ENCODE data around the gene ASTL.

ASTL gene

GRCh38 chr2:96093528-96093927 is 44.8 kb downstream of the ASTL start:
- no peak for DNase-seq (ENCODE audit: low spot score)
- no peak for TF ChIP-seq CTCF (IDR thresholded peaks at IDR 0.05; ENCODE audit: poor library complexity, severe bottlenecking)
- ATAC-seq (ENCODE audit: low read depth) = no peak

DNA sequence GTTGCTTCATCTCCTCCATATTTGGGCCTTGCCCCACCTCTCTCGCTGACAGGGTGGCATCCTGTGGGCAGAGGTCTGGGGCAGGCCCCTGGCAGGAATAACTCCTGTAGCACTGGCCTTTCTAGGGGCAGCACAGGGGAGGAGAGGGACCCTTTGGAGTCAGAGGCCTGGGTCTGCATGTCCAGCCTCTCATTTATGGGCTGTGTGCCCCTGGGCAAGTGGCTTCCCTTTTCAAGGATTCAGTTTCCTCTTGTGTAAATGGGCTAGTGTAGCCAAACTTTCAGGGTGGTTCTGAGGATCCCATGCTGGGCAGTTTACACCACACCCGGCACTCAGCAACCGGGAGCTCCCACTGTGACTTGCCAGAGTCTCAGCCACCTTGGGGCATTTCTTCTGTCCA is 45.4 kb downstream of the ASTL start:
- no peak overlapping the region for H3K27ac ChIP-seq (ENCODE audit: poor library complexity, severe bottlenecking)
- no peak overlapping the region for H3K4me3 ChIP-seq (ENCODE audit: severe bottlenecking)
- no peaks in the 10 kb centered on the region for H3K9me3 ChIP-seq (ENCODE audit: severe bottlenecking)
- TF ChIP-seq CTCF (IDR thresholded peaks at IDR 0.05; ENCODE audit: poor library complexity, severe bottlenecking) = no peak
- H3K4me1 ChIP-seq (ENCODE audit: insufficient read depth, poor library complexity, severe bottlenecking) = no peaks in the 10 kb centered on the region
- DNase-seq (ENCODE audit: low spot score) (no peak), ATAC-seq (ENCODE audit: low read depth) (no peak)
- H3K36me3 ChIP-seq (ENCODE audit: low read depth) = no peaks in the 10 kb centered on the region
- H3K27me3 ChIP-seq (ENCODE audit: insufficient read depth, poor library complexity, severe bottlenecking) = no peaks in the 10 kb centered on the region

More at GRCh38 chr2:96093528-96093927, 44.8 kb downstream of the ASTL start:
- Histone ChIP-seq H3K36me3 (ENCODE audit: low read depth) (no peaks in the 10 kb centered on the region), H3K27ac (ENCODE audit: poor library complexity, severe bottlenecking) (no peak overlapping the region), H3K4me3 (ENCODE audit: severe bottlenecking) (no peak overlapping the region), H3K27me3 (ENCODE audit: insufficient read depth, poor library complexity, severe bottlenecking) (no peaks in the 10 kb centered on the region), H3K4me1 (ENCODE audit: insufficient read depth, poor library complexity, severe bottlenecking) (no peaks in the 10 kb centered on the region), H3K9me3 (ENCODE audit: severe bottlenecking) (no peaks in the 10 kb centered on the region)

DNA sequence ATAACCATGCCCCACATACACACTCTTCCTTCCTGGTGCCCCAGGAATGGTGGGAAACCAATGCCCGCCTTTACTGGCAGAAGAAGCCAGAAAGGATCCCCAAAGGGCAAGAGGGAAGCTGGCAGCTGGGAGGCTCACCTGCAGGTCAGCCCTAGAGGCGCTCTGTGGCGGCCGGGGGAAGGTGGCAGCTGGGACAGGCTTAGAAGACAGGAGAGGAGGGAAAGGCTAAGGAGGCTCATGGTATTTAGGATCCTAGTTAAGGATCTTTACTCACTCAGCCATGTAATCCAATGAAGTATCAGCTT is 45.8 kb downstream of the ASTL start:
- Histone ChIP-seq H3K4me3 (ENCODE audit: severe bottlenecking) (no peak overlapping the region), H3K36me3 (ENCODE audit: low read depth) (no peaks in the 10 kb centered on the region), H3K27me3 (ENCODE audit: insufficient read depth, poor library complexity, severe bottlenecking) (no peaks in the 10 kb centered on the region), H3K27ac (ENCODE audit: poor library complexity, severe bottlenecking) (no peak overlapping the region), H3K4me1 (ENCODE audit: insufficient read depth, poor library complexity, severe bottlenecking) (no peaks in the 10 kb centered on the region), H3K9me3 (ENCODE audit: severe bottlenecking) (no peaks in the 10 kb centered on the region)
- DNase-seq (ENCODE audit: low spot score) (no peak), ATAC-seq (ENCODE audit: low read depth) (no peak)
- no peak for TF ChIP-seq CTCF (IDR thresholded peaks at IDR 0.05; ENCODE audit: poor library complexity, severe bottlenecking)

- H3K27me3 ChIP-seq (ENCODE audit: insufficient read depth, poor library complexity, severe bottlenecking) = no peaks in the 10 kb centered on the region
- ATAC-seq (ENCODE audit: low read depth) = no peak
- no peak overlapping the region for H3K27ac ChIP-seq (ENCODE audit: poor library complexity, severe bottlenecking)
- no peak for DNase-seq (ENCODE audit: low spot score)
- H3K4me3 ChIP-seq (ENCODE audit: severe bottlenecking) = no peak overlapping the region
- H3K36me3 ChIP-seq (ENCODE audit: low read depth) = no peaks in the 10 kb centered on the region
- no peaks in the 10 kb centered on the region for H3K9me3 ChIP-seq (ENCODE audit: severe bottlenecking)
- TF ChIP-seq CTCF (IDR thresholded peaks at IDR 0.05; ENCODE audit: poor library complexity, severe bottlenecking) = no peak
- no peaks in the 10 kb centered on the region for H3K4me1 ChIP-seq (ENCODE audit: insufficient read depth, poor library complexity, severe bottlenecking)
Measured at GRCh38 chr2:96091711-96092572, 46.4 kb downstream of the ASTL start.

GRCh38 chr2:96091141-96091710 is 47.1 kb downstream of the ASTL start:
- no peaks in the 10 kb centered on the region for H3K9me3 ChIP-seq (ENCODE audit: severe bottlenecking)
- no peak for DNase-seq (ENCODE audit: low spot score)
- H3K36me3 ChIP-seq (ENCODE audit: low read depth) = no peaks in the 10 kb centered on the region
- no peak for ATAC-seq (ENCODE audit: low read depth)
- TF ChIP-seq CTCF (IDR thresholded peaks at IDR 0.05; ENCODE audit: poor library complexity, severe bottlenecking) = no peak
- H3K27me3 ChIP-seq (ENCODE audit: insufficient read depth, poor library complexity, severe bottlenecking) = no peaks in the 10 kb centered on the region
- no peak overlapping the region for H3K4me3 ChIP-seq (ENCODE audit: severe bottlenecking)
- H3K27ac ChIP-seq (ENCODE audit: poor library complexity, severe bottlenecking) = no peak overlapping the region
- H3K4me1 ChIP-seq (ENCODE audit: insufficient read depth, poor library complexity, severe bottlenecking) = no peaks in the 10 kb centered on the region

Data from RWPE2 (cell line).